ENCODE results near the gene UBE2G2. TPM values are rescaled to one million over a fixed set of nuclear protein-coding genes. Genes with fewer than 3 reads are reported as not detected.

The UBE2G2 gene
- total and polyA plus RNA-seq, 7 donors: 39.0 to 93.8 (median 72.8) TPM

GRCh38 chr21:44784810-44785209 lies 16.8 kb downstream of the UBE2G2 start:
- no peak overlapping the region for H3K27ac ChIP-seq
- no peak overlapping the region for H3K4me3 ChIP-seq
- 82 to 92% (median 88%) methylated on average over 6 of the region's 6 CpGs for WGBS, 3 donors
- H3K4me1 ChIP-seq: peaks cover 17% of the 10 kb centered on the region
- ATAC-seq: peak in 2 of 4 donors; percentile 28 to 29
- no peaks in the 10 kb centered on the region for H3K27me3 ChIP-seq (ENCODE audit: insufficient read depth in 3 of 3, low read length in 2 of 3)
- no peaks in the 10 kb centered on the region for H3K9me3 ChIP-seq
- intact Hi-C loops (cut with DNase I): no loop called here
- H3K36me3 ChIP-seq (ENCODE audit: insufficient read depth in 1 of 2, low read depth in 1 of 2): peaks cover 0 to 36% of the 10 kb centered on the region in 2 donors
- TF ChIP-seq, protein P1, sequence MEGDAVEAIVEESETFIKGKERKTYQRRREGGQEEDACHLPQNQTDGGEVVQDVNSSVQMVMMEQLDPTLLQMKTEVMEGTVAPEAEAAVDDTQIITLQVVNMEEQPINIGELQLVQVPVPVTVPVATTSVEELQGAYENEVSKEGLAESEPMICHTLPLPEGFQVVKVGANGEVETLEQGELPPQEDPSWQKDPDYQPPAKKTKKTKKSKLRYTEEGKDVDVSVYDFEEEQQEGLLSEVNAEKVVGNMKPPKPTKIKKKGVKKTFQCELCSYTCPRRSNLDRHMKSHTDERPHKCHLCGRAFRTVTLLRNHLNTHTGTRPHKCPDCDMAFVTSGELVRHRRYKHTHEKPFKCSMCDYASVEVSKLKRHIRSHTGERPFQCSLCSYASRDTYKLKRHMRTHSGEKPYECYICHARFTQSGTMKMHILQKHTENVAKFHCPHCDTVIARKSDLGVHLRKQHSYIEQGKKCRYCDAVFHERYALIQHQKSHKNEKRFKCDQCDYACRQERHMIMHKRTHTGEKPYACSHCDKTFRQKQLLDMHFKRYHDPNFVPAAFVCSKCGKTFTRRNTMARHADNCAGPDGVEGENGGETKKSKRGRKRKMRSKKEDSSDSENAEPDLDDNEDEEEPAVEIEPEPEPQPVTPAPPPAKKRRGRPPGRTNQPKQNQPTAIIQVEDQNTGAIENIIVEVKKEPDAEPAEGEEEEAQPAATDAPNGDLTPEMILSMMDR (IDR thresholded peaks at IDR 0.05): no peak
- no peak for DNase-seq

GRCh38 chr21:44783020-44783696 lies 18.5 kb downstream of the UBE2G2 start:
- DNase-seq (no peak), ATAC-seq (no peak)
- H3K4me1 ChIP-seq: peaks cover 25% of the 10 kb centered on the region
- peaks cover 0 to 39% of the 10 kb centered on the region in 2 donors for H3K36me3 ChIP-seq (ENCODE audit: insufficient read depth in 1 of 2, low read depth in 1 of 2)
- no peak overlapping the region for H3K27ac ChIP-seq
- TF ChIP-seq, protein P1 (IDR thresholded peaks at IDR 0.05): no peak
- H3K27me3 ChIP-seq (ENCODE audit: insufficient read depth in 3 of 3, low read length in 2 of 3): no peaks in the 10 kb centered on the region
- no peaks in the 10 kb centered on the region for H3K9me3 ChIP-seq
- 85 to 98% (median 95%) methylated on average over 5 of the region's 5 CpGs for WGBS, 3 donors
- intact Hi-C loops (cut with DNase I): no loop called here
- H3K4me3 ChIP-seq: no peak overlapping the region

DNA sequence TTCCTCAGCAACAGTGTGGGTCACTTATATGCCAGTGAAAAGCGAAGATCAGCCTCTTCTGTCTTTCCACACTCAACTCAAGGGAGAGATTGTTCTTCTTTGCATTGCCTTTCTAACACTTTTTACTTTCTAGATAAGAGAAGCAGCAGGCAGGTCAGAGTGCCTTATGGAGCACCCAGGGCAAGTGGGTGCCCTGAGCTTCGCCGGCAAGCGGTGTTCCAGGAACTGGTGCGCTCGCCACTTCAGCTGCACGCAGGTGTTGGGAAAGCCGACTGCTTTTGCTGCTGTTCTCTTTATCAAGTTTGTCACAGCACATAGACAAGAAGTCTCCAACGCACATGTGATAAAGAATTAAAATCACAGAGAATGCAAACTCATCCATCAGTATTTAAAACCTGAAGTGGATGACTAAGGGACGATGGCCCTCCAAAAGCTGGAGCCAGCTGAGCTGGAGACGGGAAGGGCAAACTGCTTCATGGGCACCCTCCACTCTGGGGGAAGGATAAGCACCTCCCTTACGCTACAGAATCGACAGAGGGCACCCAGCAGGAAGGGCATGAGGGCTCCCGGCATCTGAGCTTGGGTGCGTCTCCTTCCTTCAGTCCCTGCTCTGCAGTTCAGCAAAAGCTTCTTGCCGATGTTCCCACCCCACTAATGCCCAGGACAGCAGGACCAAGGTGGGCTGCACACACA lies 20.7 kb downstream of the UBE2G2 start:
- intact Hi-C loops (cut with DNase I): no loop called here
- no peaks in the 10 kb centered on the region for H3K27me3 ChIP-seq (ENCODE audit: insufficient read depth in 3 of 3, low read length in 2 of 3)
- no peak overlapping the region for H3K4me3 ChIP-seq
- DNase-seq (no peak), ATAC-seq (peak in 1 of 4 donors; percentile 25)
- H3K4me1 ChIP-seq: peaks cover 25% of the 10 kb centered on the region
- TF ChIP-seq, protein P1 (IDR thresholded peaks at IDR 0.05): no peak
- H3K27ac ChIP-seq: no peak overlapping the region
- H3K9me3 ChIP-seq: no peaks in the 10 kb centered on the region
- peaks cover 0 to 50% of the 10 kb centered on the region in 2 donors for H3K36me3 ChIP-seq (ENCODE audit: insufficient read depth in 1 of 2, low read depth in 1 of 2)
- WGBS, 3 donors: 89 to 92% (median 89%) methylated on average over 16 of the region's 16 CpGs

- TF ChIP-seq, protein P1 (IDR thresholded peaks at IDR 0.05): no peak
- intact Hi-C loops (cut with DNase I): no loop called here
- H3K36me3 ChIP-seq (ENCODE audit: insufficient read depth in 1 of 2, low read depth in 1 of 2): peaks cover 0 to 53% of the 10 kb centered on the region in 2 donors
- H3K4me3 ChIP-seq: no peak overlapping the region
- peaks cover 25% of the 10 kb centered on the region for H3K4me1 ChIP-seq
- H3K9me3 ChIP-seq: no peaks in the 10 kb centered on the region
- no peak overlapping the region for H3K27ac ChIP-seq
- DNase-seq (no peak), ATAC-seq (peak in 1 of 4 donors; percentile 28)
- 50 to 70% (median 51%) methylated on average over 7 of the region's 7 CpGs for WGBS, 3 donors
- no peaks in the 10 kb centered on the region for H3K27me3 ChIP-seq (ENCODE audit: insufficient read depth in 3 of 3, low read length in 2 of 3)
These were observed 21.5 kb downstream of the UBE2G2 start for GRCh38 chr21:44780137-44780502.
